SW480 (cell line): ENCODE measurements around the gene IRF7.
A peak's percentile ranks its signal among the peaks of the same experiment; 100 is the strongest.
"Not testable (repeated sequence)": the region's sequence is repeated elsewhere in the genome, so short reads cannot be mapped to it uniquely, and the experiment has no call there.

Experiments
- DNase-seq: peaks from one replicate; pipeline ENCODE4 v3.0.0-alpha.2; 2016; ENCODE audit warnings: low spot score

Gene IRF7

DNA sequence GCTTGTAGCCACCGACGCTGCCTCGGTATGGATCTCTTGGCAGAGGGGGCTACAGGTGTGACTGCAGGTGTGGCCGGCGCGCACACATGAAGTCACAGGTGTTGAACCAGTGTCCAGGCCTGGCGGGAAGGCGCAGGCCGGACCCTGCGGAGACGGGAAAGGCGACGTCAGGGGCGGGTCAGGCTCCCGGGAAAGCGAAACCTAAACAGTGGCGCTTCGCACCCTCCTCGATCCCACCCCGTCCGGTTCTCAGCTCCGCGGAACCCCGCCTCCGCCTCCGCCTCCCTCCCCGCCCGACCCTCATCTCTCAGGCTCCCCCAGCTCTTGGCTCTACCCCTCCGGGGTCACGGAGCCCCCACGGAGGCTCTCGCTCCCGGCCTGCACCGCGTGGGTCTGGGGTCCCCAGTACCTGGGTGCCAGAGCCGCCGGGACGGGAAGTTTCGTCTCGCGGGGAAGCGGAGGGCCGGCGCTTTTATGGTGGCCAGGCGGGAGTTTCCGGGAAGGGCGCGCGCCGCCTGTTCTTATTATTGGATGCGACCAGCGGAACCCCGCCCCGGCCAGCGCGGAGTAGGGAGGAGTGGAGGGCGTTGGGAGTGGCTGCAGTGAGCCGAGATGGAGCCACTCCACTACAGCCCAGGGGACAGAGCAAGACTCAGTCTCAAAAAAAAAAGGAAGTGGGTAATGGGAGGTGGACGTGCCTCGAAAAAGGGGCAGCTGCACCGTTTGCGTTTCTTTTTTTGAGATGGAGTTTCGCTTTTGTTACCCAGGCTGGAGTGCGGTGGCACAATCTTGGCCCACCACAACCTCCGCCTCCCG, at the start of gene IRF7:
Gene IRF7 (minus strand): TSS at position 447 of the 816 bp plus-strand sequence. CDS start 586 bp downstream, outside the sequence.
- peak; percentile 87 for DNase-seq

DNA sequence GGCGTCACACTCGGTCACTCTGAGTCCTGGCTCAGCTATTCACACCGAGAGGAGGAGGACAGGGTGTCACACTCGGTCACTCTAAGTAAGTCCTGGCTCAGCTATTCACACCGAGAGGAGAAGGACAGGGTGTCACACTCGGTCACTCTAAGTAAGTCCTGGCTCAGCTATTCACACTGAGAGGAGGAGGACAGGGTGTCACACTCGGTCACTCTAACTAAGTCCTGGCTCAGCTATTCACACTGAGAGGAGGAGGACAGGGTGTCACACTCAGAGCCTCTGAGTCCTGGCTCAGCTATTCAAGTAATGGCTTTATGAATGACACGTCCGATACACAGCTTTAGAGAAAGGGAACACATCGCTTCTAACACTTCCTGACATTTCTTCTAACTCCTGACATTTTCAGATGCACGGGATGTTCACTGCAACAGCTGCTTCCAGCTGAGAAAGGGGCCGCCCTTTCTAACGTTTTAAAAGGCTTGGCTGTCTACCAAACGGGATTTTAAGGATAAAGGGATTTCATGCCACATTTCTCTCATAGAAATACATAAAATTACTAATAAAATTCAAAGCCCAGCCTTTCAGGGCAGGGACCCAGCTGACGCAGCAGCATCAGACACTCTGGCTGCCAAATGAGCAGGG, 49.4 kb upstream of the IRF7 start:
- DNase-seq, result no peak

DNA sequence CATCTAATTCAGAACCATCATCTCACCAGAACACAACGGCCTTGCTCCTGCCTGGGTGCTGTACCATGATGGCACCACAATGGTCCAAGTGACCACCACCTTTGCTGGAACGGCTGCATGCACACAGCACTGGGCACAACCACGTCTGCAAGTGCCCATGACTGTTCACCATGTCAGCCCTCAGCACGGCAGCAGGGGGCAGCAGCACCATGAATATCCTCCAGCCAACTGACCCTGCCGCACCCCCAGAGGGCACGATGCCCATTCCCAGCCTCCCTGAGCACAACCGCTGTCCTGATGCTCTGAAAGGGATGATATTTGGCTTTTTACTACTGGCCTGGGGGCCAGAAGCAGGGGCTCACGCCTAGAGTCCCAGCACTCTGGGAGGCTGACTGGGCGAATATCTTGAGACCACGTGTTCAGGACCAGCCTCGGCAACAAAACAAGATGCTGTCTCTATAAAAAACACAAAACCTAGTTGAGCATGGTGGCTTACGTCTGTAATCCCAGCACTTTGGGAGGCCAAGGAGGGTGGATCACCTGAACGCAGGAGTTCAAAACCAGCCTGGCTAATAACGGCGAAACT, 47.0 kb upstream of the IRF7 start:
- DNase-seq, result peak; percentile 22

DNA sequence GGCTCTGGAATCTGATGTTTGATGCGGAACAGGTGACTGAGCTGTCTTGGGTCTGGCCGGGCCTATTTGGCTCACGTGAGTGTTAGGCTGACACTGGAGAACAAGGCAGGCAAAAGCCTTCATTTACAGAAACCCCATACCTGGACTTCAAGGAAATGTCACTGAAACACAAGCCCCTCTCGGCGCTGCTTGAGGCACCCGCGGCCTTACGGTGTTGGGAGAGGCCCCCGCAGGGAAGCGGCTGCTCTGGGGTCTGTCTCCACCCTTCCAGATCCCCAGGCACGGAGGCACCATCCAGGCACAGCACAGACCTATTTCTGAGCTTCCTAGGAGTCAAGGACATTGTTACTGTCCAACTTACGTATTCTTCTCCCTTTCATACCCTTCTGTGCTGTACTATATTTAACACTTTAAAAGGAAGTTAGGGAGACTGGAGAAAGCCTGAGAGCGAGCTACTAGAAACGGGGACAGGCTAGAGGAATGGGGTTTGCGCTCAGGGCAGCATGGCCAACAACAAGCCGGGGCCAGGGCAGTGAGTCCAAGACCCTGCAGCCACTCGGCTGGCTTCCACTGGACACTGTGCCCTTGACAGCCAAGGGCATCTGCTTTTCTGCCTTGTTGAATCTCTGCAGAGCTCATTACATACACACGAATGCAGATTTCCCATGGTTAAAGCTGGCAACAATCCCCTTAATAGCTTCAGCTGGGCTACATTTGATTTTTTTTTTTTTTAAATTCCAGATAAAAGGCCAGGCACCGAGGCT, 45.1 kb upstream of the IRF7 start:
- no peak for DNase-seq

DNA sequence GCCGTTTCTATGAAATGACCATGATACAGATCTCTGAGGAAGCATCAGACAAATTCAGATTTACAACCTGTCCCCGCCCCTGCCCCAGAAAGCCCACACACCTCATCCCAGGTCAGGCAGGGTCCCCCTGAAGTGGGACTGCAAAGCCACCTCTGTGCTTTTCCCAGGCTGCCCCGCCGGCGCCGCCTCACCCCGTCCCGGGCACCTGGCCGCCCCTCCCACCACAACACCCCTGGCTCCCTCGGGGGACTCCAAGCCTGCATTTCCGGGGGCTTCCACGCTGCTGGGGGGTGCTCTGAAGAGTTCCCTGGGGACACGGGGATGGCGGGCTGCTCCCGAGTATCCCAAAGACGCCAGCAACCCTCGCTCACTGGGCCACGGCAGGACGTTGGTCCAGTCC, 44.5 kb upstream of the IRF7 start:
- DNase-seq, result no peak

DNA sequence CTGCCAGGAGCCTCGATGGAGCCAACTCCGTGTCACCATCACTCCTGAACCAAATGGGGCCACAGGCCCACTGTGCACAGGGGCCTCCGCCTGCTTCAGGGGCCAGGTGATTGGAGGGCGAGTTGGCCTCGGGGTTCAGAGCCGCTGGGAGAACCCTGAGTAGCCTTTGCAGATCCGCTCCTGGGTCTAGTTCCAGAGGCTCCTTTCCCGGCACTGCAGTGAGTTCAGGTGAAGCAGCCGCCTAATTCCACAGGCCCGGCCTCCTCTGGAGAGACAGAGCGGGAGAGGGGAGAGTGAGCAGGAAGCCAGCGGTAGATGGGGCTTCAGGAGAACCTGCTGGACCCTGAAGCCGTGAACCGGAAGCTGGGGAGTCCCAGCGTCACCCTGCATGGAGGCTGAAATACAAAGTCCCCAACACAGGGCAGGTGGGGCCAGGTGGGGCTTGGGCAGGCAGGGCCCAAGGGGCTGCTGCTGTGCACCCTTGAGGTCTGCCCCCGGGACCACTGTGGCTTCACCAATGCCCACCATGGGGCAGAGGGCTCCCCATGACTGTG, 43.9 kb upstream of the IRF7 start:
- DNase-seq, result no peak

DNA sequence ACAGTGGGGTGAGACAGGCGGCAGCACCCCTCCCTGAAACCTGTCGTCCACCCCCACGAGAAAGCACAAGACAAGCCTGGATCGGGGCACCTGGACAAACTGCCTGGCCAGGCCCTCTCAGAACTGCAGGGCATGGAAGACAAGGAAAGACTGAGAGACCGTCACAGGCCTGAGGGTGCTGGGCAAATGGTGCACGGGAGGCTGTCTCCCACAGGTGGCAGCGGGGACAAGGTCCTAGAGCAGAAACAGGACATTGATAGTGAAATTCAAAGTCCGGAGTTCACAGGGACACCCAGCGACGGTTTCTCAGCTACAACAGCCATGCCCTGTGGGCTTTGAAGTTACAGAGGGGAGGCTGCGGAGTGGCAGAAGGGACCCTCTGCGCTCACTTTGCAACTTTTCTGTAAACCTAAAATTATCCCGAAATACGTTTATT, 42.0 kb upstream of the IRF7 start:
- DNase-seq, result no peak

DNA sequence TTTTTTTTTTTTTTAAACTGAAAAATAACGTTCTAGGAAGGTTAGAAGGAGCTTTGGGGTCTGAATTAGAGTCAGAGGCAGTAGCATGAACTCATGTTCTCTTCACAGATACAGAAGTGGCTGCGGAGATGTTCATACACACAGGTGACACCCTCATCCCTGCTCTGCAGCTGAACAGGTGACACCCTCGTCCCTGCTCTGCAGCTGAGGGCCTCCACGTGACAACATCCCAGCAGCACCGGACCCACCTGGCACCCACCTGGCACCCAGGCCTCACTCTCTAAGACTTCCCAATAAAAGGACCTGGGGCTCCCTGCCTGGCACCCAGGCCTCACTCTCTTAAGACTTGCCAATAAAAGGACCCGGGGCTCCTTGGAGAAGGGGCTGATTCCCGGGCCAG, 41.1 kb upstream of the IRF7 start:
- no peak for DNase-seq

DNA sequence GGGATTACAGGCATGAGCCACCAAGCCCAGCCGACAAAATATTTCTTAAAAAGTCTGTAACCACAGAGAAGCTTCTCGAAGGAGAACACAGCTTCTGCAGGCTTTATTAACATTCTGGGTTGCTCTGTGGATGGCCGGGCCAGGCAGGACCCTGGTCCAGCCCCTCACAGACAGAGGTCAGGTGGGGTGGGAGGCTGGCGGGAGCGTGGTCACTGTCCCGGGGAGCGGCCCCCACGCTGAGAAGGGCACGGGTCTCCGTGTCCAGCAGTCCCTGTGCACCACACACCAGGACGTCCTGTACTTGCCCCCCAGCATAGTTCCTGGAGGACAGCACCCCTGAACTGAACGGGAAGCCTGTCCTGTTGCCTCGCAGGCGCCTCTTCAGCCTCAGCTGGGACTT, 40.7 kb upstream of the IRF7 start:
- DNase-seq, result no peak

DNA sequence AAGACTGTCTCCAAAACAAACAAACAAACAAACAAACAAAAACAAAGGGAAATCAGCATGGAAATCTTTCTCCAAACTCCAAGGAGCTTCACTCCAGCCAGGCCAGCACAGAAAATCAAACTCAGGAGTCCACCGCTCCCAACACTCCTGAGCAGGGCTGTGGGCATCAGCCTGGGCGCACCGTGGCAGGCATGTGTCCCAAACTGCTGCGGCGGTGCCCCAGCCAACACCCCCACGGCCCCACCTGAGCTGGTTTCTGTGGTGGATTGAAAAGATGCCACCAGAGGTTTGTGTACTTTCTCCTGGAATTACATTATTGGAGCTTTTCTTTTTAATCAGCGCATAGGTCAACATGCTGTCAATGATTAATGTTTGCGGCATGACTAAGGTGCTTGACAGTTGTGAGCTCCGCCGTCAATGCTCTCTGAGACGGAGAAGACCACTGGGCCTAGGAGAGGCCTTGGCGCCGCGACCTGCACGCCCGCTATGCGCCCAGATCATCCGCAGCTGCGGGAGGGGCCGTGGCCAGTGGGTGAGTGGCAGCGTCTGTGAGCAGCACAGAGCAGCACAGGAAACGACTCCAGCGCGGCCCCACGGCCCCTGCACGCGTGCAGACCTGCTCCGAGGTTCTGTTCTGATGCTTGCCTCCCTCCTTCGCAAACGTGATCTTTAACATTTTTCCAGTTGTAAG, 39.4 kb upstream of the IRF7 start:
- DNase-seq, result no peak

DNA sequence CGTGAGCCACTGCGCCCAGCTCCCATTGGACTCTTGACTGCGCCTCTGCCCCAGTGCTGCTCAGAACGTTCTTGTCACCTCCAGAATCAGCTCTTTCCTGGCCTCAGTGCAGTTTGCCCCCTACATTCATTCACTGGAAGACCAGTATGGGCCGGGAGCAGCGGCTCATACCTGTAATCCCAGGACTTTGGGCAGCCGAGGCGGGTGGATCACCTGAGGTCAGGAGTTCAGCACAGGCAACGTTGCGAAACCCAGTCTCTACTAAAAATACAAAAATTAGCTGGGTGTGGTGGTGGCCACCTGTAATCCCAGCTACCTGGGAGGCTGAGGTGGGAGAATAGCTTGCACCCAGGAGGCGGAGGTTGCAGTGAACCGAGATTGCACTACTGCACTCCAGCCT, 38.7 kb upstream of the IRF7 start:
- DNase-seq, result not testable (repeated sequence)

DNA sequence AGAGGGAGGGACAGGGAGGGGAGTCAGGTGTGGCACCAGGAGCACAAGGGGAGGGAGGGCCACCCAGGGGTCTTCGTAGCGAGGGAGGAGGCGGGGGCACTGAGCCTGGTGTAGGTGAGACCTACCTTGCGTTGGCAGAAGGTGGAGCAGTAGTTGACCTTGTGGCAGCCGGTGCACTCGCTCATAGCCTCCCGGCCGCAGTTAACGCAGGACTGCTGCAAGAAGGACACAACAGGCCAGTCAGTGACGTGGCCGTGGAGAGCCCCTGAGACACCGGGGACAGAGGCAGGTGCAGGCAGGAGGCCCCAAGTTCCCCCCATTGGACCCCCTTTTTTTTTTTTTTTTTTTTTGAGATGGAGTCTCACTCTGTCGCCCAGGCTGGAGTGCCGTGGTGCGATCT, 38.1 kb upstream of the IRF7 start:
- no peak for DNase-seq

DNA sequence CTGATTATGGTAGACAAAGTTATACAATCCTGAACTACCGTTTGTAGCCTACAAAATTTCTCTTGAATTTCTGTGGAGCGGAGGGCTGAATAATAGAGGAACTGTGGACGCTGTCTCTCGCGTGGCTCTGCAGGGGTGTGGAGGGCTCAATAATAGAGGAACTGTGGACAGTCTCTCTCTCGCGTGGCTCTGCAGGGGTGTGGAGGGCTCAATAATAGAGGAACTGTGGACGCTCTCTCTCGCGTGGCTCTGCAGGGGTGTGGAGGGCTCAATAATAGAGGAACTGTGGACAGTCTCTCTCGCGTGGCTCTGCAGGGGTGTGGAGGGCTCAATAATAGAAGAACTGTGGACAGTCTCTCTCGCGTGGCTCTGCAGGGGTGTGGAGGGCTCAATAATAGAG, 37.4 kb upstream of the IRF7 start:
- not testable (repeated sequence) for DNase-seq

DNA sequence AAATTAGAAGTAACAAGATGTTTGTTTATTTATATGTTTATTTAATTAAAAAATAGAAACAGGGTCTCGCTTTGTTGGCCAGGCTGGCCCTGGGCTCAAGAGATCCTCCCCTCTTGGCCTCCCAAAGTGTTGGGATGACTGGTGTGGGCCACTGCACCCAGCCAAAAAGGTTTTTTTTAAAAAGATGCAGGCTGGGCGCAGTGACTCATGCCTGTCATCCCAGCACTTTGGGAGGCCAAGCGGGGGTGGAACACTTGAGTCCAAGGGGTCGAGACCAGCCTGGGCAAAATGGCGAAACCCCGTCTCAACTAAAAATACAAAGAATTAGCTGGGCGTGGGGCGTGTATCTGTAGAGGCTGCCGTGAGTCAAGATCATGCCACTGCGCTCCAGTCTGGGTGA, 34.7 kb upstream of the IRF7 start:
- DNase-seq, result no peak

DNA sequence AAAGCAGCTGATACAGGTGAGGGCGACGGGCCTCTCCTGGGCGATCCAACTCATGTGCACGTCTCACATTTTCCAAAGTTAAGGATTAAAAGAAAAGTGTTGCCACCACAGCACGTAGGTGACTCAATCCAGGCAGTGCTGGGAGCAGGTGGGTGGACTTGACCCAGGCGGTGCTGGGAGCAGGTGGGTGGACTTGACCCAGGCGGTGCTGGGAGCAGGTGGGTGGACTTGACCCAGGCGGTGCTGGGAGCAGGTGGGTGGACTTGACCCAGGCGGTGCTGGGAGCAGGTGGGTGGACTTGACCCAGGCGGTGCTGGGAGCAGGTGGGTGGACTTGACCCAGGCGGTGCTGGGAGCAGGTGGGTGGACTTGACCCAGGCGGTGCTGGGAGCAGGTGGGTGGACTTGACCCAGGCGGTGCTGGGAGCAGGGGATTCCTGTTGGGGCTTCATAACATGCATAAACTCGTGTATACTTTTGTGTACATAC, 32.0 kb upstream of the IRF7 start:
- not testable (repeated sequence) for DNase-seq

DNA sequence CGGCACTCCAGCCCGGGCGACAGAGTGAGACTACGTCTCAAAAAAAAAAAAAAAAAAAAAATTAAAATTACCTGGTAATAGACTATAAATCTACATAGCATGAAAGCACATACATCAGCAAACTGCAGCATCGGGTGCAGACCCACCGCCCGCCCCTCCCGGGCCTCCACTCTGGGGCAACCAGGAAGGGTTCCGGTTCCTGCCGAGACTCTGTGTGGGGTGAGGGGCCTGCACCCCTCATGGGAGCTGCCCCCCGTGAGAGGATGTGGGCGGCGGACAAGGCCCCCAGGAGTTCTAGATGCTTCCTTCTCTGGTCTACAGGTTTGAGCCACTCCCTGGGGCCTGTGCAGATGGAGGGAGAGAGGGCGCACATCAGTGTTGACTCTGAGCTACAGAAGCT, 30.5 kb upstream of the IRF7 start:
- DNase-seq, result no peak

DNA sequence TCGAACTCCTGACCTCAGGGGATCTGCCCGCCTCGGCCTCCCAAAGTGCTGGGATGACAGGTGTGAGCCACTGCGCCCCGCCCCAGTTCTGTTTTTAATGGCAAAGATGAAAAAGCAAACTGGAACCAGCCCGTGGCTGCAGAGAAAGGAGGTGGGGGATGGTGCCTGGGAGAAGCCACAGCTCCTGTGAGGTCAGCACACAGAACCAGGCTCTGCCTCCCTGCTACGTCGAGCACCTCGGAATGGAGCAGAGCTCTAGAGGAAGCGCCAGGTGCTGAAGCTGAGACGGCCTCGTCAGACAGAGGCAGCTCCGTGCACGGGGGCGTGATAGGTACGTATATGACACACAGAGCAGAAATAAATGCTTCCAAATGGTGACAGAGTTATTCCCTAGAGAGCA, 29.8 kb upstream of the IRF7 start:
- no peak for DNase-seq

DNA sequence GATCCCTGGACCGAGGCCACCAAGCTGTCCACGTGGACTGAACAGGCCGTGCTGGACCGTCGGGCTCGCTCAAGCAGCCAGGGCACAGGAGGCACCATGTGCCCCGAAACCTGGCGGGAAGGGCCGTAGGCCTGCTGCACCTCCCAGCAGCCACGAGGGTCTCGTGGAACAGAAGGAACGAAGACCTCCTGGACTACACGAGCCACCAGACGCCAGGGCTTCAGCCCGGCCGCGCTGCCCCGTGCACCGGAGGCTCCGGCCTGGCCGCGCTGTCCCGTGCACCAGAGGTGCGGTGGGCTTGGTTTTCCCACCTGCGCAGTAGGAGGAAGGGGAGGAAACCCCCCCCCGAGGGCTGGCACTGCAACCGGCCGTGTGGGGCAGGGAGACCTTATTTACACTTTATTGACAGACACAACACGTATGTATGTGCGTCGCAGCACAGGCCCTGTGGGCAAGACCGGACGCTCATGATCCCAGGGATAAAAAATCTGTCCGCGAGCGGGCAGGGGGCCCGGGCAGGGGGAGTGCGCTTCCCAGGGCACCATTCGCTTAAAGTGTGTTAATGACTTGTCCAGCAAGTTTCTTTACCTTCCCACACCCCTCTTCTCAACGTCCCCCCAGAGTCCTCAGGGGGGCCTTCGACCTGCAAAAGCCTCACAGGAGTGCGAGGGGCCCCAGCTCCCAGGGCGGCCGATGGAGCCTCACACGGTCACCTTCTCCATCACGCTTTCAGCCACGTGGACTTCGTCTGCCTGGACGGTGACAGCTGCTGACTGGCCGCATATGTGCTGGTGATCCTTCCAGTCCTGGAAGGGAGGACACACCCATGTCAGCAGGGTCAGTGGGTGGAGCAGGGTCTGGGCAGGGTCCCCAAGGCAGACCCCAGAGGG, 28.3 kb upstream of the IRF7 start:
- no peak for DNase-seq

DNA sequence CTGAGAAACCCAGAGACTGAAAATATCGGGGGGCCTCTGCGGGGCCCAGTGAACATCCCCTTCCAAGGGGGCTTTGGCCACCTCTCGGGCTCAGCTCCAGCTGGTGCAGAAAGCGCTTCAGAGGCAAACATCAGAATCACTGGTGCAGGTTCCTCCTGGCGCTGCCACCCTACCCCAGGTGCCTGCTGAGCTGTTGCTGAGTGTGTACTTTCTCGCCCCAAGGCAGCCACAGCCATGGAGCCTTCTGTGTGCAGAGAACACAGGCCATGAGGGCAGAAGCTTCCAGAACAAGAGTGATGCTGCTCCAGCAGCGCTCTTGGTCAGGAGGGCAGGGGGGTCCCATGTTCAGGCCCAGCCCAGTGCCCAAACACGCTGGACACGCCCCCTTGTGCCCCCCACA, 27.6 kb upstream of the IRF7 start:
- DNase-seq, result no peak

DNA sequence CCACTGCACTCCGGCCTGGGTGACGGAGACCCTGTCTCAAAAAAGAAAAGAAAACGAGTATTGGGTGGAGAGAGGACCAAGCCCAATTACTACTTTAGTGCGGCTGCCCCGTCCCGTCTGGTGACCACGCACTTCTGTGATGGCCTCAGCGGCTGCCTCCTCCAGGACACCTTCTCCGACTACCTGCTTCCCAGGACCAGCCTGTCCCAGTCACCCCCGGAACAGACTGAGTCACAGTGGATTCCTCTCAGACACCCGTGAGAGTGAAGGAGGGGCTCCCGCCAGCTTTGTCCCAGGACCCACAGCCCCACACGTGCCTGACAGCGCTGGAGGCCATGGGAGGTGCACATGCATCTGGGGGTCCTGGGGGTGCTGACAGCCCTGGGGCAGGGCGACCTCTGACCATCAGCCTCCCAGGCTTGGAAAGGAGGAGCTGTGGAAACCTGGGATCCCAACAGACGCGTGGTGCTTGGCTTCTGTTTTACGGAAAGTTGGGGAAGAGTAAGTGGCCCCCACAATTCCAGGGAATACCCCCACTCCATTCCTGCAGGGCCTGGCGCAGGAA, 26.1 kb upstream of the IRF7 start:
- DNase-seq, result no peak
